Hindlimb muscle (tissue), 1 donor: Measurements from ENCODE around the gene GIPC3. TPM values are rescaled to one million over a fixed set of nuclear protein-coding genes. Genes with fewer than 3 reads are reported as not detected.
A peak's percentile ranks its signal among the peaks of the same experiment; 100 is the strongest.
"Not testable (repeated sequence)": the region's sequence is repeated elsewhere in the genome, so short reads cannot be mapped to it uniquely, and the experiment has no call there.

ENCODE experiments used
- DNase-seq: peaks from one replicate; pipeline ENCODE4 v3.0.0-alpha.2; 2013
- polyA plus RNA-seq: library from polyadenylated mRNA; unstranded; fragments of 120-200 nt; gene quantifications from one replicate; pipeline ENCODE4 v1.2.1, GENCODE V29; 2013; ENCODE audit not compliant: insufficient read length

The GIPC3 gene
- polyA plus RNA-seq, 1 donor = 2.1 TPM

- DNase-seq = no peak
Observed at GRCh38 chr19:3618811-3619630, 33.7 kb downstream of the GIPC3 start.

DNA sequence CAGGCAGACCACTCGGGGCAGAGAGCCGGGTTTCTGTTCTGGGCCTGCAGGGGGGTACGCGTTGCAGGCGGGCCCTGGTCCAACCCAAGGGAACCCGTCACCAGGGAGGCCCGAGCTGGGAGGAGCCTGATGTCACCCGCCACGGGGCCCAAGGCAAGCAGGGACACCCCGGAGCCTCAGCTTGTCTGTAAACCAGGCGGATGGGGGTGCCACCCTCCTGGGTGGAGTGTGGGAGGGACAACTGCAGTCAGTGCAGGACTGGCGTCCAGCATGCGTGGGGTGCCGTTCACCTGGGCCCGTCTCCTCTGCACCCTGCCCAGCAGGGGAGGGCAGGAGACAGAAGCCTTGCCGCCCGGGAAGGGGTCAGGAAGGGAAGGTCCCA, 34.3 kb downstream of the GIPC3 start:
- no peak for DNase-seq

DNA sequence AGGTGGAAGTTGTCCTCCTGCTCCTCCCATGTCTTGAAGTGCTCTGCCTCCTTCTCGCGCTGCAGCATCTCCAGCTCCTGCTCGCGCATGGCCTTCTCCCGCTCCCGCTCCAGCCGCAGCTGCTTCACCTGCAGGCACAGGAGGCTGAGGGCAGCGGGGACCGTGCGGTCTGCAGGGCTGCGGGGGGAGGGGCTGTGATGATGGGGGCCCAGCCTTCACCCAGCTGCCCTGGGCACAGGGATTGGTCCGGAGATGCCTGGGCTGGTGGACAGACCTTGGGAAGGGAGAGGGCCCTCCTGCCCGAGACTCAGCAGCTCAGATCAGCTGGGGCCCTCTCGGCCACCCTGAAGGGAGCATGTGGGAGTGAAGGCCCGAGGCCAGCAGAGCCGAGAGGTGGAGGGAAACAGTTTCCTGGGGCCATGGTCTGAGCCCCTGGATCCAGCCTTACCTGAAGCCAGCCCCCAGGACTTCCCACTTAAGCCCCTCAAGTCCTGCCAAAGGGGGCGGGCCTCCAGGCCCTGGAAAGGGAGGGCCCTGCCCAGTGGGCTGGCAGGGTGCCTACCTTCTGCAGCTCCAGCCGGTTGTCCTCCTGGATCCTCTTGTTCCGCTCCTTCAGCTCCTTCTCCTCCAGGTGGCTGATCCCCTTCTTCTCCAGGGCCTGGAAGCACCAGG, 35.0 kb downstream of the GIPC3 start:
- DNase-seq = no peak

DNA sequence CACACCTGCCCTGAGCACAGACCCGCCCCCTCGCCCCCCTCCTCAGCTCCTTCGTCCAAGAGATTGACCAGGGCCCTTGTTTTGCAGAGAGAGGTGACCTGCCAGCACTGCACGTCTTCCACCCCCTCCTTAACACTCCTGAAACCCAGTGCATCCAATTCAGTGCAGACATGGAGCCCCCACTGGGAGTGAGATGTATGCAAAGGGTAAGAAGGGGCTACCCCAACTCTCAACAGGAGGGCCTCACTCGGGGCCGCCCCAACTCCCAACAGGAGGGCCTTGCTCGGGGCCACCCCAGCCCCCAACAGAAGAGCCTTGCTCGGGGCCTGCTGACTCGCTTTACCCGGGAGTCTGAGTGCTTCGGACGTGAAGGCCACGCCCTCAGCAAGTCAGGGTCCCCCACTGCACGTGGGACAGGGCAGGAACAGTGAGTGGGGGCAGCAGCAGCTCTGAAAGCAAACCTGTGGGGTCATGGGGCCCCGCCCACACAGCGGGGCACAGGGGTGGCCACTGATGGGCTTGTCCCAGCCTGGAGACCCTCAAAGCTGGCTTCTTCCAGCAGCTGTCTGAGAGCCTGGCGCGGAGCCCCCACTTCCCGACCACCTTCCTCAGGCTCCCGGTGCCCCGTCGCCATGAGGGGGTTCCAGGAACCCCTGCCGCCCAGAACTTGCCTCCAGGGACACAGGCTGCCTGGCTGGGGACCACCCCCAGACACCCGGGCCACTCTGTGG, 35.7 kb downstream of the GIPC3 start:
- DNase-seq = no peak

DNA sequence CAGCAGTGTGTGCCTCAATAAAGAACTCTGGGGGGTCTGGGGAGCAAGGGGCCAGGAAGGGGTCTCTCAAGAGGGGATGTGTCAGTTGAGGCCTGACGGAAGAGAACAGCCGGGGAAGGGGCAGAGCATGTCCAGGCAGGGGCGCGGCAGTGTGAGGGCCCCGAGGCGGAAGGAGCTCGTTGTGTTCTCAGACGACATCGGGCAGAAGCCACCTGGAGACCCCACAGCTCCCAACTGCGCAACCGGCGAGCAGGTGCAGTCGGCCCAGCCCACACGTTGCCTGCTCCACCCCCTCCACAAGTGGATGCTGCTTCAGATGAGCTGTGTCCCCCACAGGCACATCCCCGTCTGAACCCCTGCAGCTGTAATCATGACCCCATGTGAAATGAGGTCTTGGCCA, 36.4 kb downstream of the GIPC3 start:
- no peak for DNase-seq

DNA sequence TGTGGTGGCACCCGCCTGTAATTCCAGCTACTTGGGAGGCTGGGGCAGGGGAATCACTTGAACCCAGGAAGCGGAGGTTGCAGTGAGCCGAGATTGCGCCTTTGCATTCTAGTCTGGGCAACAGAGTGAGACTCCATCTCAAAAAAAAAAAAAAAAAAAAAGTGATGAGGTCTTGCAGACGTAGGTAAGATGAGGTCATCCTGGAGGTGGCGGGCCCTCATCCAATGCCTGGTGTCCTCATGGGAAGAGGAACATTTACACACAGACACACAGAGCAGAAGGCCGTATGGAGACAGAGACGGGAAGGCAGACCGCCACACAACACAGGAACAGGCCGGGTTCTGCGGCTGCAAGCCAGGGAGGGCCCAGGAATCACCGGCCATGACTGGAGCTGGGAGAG, 36.9 kb downstream of the GIPC3 start:
- DNase-seq = no peak

DNA sequence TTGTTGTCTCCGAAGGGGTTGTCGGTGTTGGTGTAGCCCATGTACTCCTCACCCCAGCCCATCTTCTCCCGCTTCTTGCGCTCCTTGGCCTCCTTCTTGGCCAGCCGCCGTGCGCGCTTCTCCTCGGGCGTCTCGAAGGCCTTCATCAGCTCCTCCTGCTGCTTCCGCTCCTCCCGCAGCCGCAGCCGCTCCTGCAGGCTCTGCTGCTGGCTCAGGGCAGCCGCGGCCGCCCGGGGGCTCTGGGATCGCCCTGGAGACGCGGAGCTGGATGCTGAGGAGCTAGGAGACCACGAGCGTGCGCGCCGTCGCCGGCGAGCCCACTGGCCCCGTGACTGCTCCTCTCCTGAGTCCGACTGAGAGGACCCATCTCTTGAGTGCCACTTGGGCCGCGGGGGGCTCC, 38.4 kb downstream of the GIPC3 start:
- no peak for DNase-seq

- DNase-seq = no peak
Observed at GRCh38 chr19:3625996-3626472, 40.8 kb downstream of the GIPC3 start.

DNA sequence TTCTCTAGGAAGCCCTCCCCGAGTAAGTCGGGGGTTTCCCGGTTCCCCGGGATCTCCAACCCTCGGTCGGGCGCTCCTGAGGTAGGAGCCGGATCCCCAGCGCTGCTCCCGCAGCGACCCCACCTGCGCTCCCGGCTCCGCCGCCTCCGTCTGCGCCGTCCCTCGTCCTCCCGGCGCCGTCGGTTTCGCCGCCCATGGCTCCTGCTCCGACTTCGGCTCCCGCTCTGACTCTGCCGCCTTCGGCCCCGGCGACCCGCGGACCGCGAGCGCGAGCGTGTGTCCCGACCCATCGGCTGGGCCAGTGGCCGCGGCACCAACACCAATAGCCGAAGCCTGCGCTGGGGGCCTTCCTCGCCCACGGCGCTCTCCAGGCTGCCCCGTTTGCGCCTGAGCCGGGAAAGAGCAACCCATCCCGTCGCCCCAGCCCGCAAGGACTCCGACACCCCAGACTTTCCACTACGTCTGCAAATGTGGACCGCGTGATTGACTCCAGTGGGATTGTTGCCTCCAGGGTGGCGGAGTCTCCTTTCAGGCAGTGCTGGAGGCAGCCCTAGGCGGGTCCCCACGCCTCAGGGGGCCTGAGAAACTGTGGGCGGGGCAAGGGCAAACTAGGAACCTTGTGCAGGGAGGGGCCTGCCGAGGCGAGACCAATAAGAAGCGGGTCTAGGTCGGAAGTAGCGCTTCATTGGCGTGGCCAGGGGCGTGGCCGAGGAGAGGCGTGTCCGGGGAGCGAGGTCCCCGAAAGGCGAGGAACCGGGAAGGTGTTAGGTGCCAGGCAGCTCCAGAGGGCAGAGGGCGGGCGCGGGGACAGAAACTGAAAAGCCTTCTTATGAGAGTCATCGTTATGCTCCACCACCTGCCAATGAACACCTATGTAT, 41.4 kb downstream of the GIPC3 start, which contains the start of gene CACTIN:
Gene CACTIN (minus strand): TSS at position 318 of the 878 bp plus-strand sequence. CDS start 28 bp downstream, at position 290.
- peak; percentile 96 for DNase-seq

DNA sequence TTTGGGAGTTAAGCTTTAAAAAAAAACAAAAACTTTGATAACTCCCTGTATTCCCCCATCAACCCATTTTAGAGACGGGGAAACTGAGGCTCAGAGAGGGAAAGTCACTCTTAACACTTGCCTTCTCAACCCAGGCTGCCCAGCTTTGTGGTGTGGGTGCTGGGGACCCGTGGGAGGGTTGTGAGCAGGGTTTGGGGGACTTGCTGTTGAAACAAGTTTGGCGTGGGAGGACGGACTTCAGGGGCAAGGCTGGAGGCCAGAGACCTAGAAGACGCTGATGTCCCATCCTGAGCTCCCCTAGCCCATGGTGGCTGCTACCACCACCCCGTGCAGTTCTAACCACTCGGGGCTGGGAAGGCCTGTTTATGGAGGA, 42.1 kb downstream of the GIPC3 start:
- no peak for DNase-seq

DNA sequence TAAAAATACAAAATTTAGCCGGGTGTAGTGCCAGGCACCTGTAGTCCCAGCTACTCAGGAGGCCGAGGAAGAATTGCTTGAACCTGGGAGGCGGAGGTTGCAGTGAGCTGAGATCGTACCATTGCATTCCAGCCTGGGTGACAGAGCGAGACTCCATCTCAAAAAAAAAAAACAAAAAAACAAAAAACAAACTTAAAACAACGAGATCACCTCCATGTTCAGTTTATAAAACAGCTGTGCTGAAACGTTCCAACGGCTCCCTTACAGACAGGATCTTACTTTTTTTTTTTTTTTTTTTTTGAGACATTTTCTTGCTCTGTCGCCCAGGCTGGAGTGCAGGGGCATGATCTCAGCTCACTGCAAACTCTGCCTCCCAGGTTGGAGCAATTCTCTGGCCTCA, 43.5 kb downstream of the GIPC3 start:
- DNase-seq = not testable (repeated sequence)

GRCh38 chr19:3631053-3631861, 46.0 kb downstream of the GIPC3 start:
- DNase-seq = no peak

DNA sequence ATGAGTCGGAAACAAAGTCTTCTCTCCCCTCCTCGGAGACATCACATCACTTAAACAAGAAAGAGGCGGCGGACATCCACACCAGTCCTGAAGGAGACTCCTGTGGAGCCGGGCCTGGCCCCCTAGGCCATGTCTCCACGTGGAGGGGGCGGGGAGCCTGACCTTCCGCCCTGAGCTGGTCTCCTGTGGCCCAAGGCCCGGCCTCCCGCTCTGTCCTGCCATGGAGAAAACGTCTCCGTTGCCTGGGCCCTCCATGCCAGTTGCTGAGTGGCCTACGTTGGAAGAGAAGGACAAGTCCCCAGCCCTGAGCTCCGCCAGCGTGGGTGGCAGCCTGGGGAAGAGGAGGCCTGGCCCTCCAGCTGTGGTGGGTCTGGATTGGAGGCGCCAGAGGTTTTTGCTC, 46.8 kb downstream of the GIPC3 start:
- DNase-seq = no peak

DNA sequence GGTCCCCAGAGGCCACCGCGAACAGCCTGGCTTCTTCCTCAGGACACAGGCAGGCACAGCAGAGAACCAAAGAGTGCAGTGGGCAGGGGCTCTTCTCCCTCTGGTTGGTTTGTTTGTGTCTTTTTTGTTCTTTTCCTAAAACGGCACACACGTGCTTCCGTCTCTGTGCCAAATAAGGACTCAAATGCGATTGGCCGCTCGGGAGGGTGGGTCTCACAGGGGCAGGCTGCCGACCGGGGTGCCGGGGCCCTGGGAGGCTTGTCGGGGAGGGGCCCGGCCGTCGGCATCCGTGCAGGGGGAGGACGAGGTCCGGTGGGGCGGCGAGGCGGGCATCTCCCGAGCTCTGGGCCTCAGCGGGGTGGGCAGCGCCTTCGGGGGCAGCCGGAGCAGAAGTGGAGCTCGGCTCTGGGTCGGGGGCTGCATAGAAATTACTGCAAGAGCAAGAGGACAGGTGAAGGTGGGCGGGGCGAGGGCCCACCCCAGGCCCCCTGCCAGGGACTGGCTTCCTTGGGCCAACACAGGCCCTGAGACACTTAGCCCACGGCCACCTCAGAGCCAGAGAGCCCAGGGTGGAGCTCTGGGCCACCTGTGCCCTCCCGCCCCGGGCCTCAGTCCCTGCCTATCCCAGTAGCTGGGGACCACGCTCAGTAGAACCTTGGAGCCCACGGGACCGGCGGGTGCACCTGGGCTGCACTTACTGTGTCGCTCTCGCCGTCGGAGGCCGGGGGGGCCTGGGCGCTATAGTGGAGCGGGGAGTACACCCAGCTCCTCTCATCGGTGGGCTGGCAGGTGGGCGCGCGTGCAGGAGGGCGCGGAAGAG, 47.7 kb downstream of the GIPC3 start:
- DNase-seq = no peak

- DNase-seq = no peak
Observed at GRCh38 chr19:3633559-3633988, 48.3 kb downstream of the GIPC3 start.

- no peak for DNase-seq
Observed at GRCh38 chr19:3634496-3635045, 49.3 kb downstream of the GIPC3 start.

DNA sequence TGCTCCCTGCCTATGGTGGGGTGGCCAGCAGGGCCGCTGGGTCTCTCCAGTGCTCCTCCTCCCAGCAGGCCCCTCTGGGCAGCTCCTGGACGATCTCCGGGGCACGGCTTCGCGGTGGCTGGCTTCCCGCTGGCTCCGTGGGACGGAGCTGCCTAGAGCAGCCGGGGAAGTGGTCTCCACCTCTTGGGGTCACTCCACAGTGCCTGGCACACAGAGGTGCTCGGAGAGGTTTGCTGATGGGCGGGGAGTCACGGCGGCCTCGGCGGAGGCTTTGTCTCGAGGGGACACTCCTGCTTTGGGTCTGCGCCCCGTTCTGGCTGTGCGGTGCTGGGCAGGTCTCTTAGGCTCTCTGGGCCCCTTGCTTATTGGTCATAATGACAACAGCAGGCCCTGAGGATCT, 51.2 kb downstream of the GIPC3 start:
- DNase-seq = no peak

- DNase-seq = no peak
Observed at GRCh38 chr19:3636962-3637361, 51.7 kb downstream of the GIPC3 start.

GRCh38 chr19:3637621-3638020, 52.3 kb downstream of the GIPC3 start:
- DNase-seq = no peak
